Small intestine (tissue), 7 donors: ENCODE results near the gene DNAJC3. TPM values are rescaled to one million over a fixed set of nuclear protein-coding genes. Genes with fewer than 3 reads are reported as not detected.
"Not testable (repeated sequence)": the region's sequence is repeated elsewhere in the genome, so short reads cannot be mapped to it uniquely, and the experiment has no call there.

Source experiments
- DNase-seq, 2 donors: peaks; one replicate each; pipeline versions ENCODE4 v3.0.0 to v3.0.0-alpha.2; 2013
- FAIRE-seq: peaks from 2 replicates; lab custom pipeline; 2012; peaks lifted over from hg19 to GRCh38; lab: Jason Lieb, UNC
- H3K27ac ChIP-seq, 3 donors: one replicate each; pipeline ENCODE4 v1.5.1; 2013; ENCODE audit warnings: low read length in 2 of 3, mild to moderate bottlenecking in 2 of 3, control low read depth in 1 of 3, inconsistent platforms in 1 of 3, low read depth in 1 of 3, moderate library complexity in 1 of 3
- H3K27me3 ChIP-seq, 3 donors: one replicate each; pipeline ENCODE4 v1.6.1; 2013; ENCODE audit warnings: low read length in 3 of 3, inconsistent platforms in 1 of 3; ENCODE audit not compliant: control insufficient read depth in 3 of 3, insufficient read depth in 3 of 3
- H3K36me3 ChIP-seq, 3 donors: one replicate each; pipeline ENCODE4 v1.6.1; 2013; ENCODE audit warnings: low read length in 3 of 3, inconsistent platforms in 1 of 3, low read depth in 1 of 3, mild to moderate bottlenecking in 1 of 3, moderate library complexity in 1 of 3; ENCODE audit not compliant: control insufficient read depth in 3 of 3, insufficient read depth in 2 of 3
- H3K4me1 ChIP-seq, 3 donors: one replicate each; pipeline ENCODE4 v1.6.1; 2013; ENCODE audit warnings: low read length in 2 of 3, inconsistent platforms in 1 of 3, low read depth in 1 of 3, mild to moderate bottlenecking in 1 of 3, moderate library complexity in 1 of 3; ENCODE audit not compliant: control insufficient read depth in 3 of 3, insufficient read depth in 2 of 3
- H3K4me3 ChIP-seq, 3 donors: one replicate each; pipeline ENCODE4 v1.5.1; 2013; ENCODE audit warnings: low read length in 3 of 3, control low read depth in 1 of 3, inconsistent platforms in 1 of 3, low read depth in 1 of 3, mild to moderate bottlenecking in 1 of 3, moderate library complexity in 1 of 3
- H3K9me3 ChIP-seq, 2 donors: one replicate each; pipeline ENCODE4 v1.6.1; 2013; ENCODE audit warnings: low read depth in 1 of 2, low read length in 1 of 2; ENCODE audit not compliant: control insufficient read depth in 2 of 2, insufficient read depth in 1 of 2
- WGBS, 3 donors: extraction: QIAGEN DNeasy Blood & Tissue Kit; methylation state at CpG; one replicate each; pipeline ENCODE4 v1.1.7; 2013; 5-methylcytosine and 5-hydroxymethylcytosine counted together
- polyA plus RNA-seq, 4 donors: library from polyadenylated mRNA; stranded (reverse) in 3 of 4; unstranded in 1 of 4; fragments of 200-250 nt in 3 of 4; fragments of 120-200 nt in 1 of 4; gene quantifications; one replicate each; pipeline versions ENCODE4 v1.2.1 to v1.2.3, GENCODE V29; 2013
- donor health status: healthy with polysubstance abuse.
- donor health status: control.
- donor health status: control.
- donor health status: Bipolar disorder and iron deficiency.
- donor health status: healthy.

The DNAJC3 gene
- polyA plus RNA-seq, 4 donors: 8.7 to 50.3 (median 19.3) TPM

DNA sequence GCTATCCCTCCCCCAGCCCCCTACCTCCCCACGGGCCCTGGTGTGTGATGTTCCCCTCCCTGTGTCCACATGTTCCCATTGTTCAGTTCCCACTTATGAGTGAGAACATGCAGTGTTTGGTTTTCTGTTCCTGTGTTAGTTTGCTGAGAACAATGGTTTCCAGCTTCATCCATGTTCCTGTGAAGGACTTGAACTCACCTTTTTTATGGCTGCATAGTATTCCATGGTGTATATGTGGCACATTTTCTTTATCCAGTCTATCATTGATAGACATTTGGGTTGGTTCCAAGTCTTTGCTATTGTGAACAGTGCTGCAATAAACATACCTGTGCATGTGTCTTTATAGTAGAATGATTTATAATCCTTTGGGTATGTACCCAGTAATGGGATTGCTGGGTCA, 105.0 kb downstream of the DNAJC3 start:
- not testable (repeated sequence) for H3K9me3 ChIP-seq, H3K27ac ChIP-seq, FAIRE-seq, H3K4me1 ChIP-seq, DNase-seq, H3K27me3 ChIP-seq, H3K4me3 ChIP-seq
- 97 to 100% (median 100%) methylated on average over 1 of the region's 1 CpG for WGBS, 3 donors
- H3K36me3 ChIP-seq: peaks cover 1 to 19% (median 13%) of the 10 kb centered on the region in 3 donors

DNA sequence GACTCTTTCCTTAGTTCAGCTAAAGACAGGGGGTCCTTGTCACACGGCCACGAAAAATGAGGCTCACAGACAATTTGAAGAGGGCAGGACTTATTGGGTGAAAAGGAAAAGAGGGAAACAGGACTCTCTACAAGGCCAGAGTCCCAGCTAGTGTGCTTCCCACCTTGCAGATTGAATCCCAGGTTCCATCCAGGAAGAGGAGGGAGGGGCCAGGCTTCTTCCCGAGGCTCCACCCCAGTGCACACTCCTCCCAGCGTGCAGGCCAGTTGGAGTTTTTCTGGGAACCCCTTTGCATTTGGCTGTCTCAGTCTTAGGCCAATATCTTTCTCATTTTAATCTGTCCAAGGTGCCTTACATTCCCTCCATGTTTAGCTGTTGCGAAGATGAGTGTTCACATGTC, 106.8 kb downstream of the DNAJC3 start:
- no peaks in the 10 kb centered on the region for H3K4me1 ChIP-seq
- no peak overlapping the region for H3K4me3 ChIP-seq
- no peaks in the 10 kb centered on the region for H3K27me3 ChIP-seq
- no peak for FAIRE-seq
- 81 to 91% (median 89%) methylated on average over 5 of the region's 5 CpGs for WGBS, 3 donors
- H3K9me3 ChIP-seq: no peaks in the 10 kb centered on the region
- peaks cover 10 to 29% (median 16%) of the 10 kb centered on the region in 3 donors for H3K36me3 ChIP-seq
- DNase-seq: no peak
- no peak overlapping the region for H3K27ac ChIP-seq

DNA sequence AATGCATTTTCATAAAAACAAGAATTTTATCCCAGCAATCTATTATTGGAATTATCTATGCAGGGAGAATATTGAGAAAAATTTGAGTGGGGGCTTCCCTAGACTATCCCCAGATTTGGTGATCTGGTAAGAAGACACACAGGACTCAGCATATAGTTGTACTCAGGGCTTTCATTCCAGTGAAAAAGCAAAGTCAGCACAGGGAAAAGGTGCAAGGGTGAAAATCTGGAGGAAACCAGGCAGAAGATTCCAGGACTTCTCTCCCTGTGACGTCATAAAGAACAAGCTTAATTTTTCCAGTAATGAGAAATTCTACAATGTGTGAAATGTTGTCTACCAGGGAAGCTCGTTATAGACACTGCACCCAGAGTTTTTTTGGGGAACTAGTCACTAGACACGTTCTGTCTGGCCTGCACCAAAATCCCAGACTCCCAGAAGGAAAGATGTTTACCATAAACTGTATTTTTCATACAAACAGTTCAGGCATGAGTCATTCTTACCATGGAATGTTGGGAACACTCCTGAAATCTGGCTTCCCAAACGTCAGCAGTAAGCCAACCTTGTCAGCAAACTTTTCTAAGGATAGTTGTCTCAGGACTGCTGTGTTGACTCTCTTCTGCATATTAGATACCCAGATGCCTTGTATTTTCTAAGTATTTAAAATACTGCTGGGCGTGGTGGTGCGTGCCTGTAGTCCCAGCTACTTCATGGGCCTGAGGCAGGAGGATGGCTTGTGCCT, 107.4 kb downstream of the DNAJC3 start:
- H3K36me3 ChIP-seq: peaks cover 11 to 31% (median 16%) of the 10 kb centered on the region in 3 donors
- 70 to 90% (median 86%) methylated on average over 6 of the region's 6 CpGs for WGBS, 3 donors
- no peaks in the 10 kb centered on the region for H3K9me3 ChIP-seq
- H3K27me3 ChIP-seq: no peaks in the 10 kb centered on the region
- peak in 1 of 2 donors; percentile 10 for DNase-seq
- H3K27ac ChIP-seq: no peak overlapping the region
- no peak overlapping the region for H3K4me3 ChIP-seq
- H3K4me1 ChIP-seq: no peaks in the 10 kb centered on the region
- FAIRE-seq: no peak

DNA sequence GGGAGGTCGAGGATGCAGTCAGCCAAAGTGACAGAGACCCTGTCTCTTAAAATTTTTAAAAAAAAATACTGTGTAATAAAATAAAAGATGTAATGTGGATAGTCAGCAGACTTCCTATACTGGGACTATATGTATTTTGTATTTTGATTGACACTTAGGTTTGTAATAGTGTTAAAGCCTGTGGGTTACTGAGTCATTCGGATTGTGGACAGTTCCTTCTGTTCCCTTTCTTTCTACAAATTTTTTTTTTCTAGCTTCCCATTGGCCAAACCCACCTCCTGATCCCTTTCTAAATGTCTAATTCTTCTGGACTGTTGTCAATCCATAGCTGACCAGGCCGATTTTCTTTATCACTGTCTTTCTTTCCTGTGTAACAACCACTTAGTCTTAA, 108.0 kb downstream of the DNAJC3 start:
- Histone ChIP-seq H3K4me3 (no peak overlapping the region), H3K27me3 (no peaks in the 10 kb centered on the region), H3K9me3 (no peaks in the 10 kb centered on the region), H3K4me1 (no peaks in the 10 kb centered on the region), H3K36me3 (peaks cover 11 to 31% (median 16%) of the 10 kb centered on the region in 3 donors), H3K27ac (no peak overlapping the region)
- 77 to 81% (median 78%) methylated on average over 3 of the region's 3 CpGs for WGBS, 3 donors
- DNase-seq (no peak), FAIRE-seq (no peak)

DNA sequence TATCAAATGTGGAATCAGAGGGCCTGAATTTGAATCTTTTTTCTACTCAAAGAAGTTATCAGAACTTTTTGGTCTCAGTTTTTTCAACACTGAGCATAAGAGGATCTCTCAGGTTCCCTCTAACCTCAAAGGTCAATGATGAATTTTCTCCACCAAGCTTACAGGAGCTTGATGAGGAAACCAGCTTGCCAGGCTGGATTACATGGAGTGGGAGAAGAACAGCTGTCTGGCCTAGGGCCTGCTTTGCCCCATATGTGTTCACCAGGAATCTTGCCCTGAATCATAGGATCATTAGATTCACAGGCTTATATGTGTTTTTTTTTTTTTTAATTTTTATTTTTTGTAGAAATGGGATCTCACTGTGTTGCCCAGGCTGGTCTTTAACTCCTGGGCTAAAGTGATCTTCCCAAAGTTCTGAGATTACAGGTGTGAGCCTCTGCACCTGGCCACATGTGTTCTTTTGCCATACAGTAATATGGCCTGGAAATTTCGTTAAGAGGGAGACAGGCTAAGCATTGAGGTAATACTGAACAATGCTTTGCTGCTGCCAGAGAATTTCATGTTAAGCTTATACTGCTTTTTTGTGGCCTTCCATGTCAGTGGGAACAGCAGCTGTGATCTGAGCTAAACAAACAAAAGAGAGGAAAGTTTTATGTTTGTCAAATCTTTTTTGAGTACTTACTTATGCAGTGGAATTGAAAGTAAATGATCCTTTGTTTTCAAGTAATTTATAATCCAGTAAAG, 110.6 kb downstream of the DNAJC3 start:
- no peak for DNase-seq
- no peaks in the 10 kb centered on the region for H3K4me1 ChIP-seq
- no peak overlapping the region for H3K4me3 ChIP-seq
- no peak overlapping the region for H3K27ac ChIP-seq
- H3K27me3 ChIP-seq: no peaks in the 10 kb centered on the region
- H3K36me3 ChIP-seq: peaks cover 15 to 28% (median 22%) of the 10 kb centered on the region in 3 donors
- FAIRE-seq: no peak
- 39 to 58% (median 43%) methylated on average over 1 of the region's 1 CpG for WGBS, 3 donors
- H3K9me3 ChIP-seq: no peaks in the 10 kb centered on the region

DNA sequence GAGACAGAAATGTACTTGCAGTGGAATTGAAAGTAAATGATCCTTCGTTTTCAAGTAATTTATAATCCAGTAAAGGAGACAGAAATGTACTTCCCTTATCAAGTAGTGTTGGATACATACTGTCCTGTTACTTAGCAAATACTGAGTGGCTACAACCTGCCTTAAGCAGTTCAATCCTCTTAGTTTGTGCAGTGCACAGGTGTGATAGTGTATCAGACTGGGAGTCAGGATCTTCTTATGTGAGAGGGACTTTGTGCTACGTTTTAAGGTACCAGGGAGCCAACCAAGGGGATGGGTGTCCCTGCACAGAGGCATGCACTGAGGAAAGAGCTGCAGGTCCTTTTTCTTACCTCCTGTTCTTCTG, 111.1 kb downstream of the DNAJC3 start:
- FAIRE-seq: no peak
- Histone ChIP-seq H3K4me3 (no peak overlapping the region), H3K9me3 (no peaks in the 10 kb centered on the region), H3K4me1 (no peaks in the 10 kb centered on the region), H3K27me3 (no peaks in the 10 kb centered on the region), H3K27ac (no peak overlapping the region), H3K36me3 (peaks cover 15 to 32% (median 26%) of the 10 kb centered on the region in 3 donors)
- 46 to 53% (median 51%) methylated on average over 2 of the region's 2 CpGs for WGBS, 3 donors
- peak; percentile 3 to 6 for DNase-seq

DNA sequence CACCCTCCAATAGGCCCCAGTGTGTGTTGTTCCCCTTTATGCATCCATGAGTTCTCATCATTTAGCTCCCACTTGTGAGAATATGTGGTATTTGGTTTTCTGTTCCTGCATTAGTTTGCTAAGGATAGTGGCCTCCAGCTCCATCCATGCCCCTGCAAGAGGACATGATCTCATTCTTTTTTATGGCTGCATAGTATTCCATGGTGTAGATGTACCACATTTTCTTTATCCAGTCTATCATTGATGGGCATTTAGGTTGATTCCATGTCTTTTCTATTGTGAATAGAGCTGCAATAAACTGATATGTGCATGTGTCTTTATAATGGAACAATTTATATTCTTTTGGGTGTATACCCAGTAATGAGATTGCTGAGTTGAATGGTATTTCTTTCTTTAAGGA, 112.4 kb downstream of the DNAJC3 start:
- DNase-seq, H3K27me3 ChIP-seq, H3K4me3 ChIP-seq, H3K27ac ChIP-seq, H3K4me1 ChIP-seq, H3K9me3 ChIP-seq, FAIRE-seq: not testable (repeated sequence)
- peaks cover 15 to 36% (median 30%) of the 10 kb centered on the region in 3 donors for H3K36me3 ChIP-seq

DNA sequence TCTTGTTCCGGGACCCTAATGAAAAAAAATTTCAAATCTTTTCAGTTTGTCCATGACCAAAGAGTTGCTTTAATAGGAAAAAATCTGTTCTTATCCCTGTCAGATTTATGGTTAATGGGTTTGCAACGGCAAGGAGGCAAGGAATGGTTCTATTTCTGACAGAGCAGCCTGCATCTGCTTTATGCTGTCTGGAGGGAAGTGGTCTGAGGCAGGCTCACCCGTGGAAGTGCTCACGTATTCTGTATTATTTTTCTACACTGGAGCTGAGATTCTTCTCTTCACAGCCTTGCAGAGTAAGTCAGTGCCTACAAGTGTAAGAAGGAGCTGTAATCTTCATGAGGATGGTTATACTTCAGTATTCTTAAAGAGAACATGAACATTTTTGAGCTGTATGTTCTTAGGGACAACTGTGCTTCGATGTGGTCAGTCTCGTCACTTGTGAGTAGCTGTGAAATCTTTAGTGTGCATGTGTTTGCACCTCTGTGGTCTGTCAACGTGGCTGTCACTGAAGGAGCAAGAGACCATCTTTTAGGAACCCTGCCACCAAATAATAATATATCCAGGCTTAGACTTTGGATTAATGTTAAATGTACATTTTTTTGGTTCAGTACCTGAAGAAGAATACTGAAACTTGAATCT, 114.3 kb downstream of the DNAJC3 start:
- WGBS, 3 donors: 91 to 92% (median 92%) methylated on average over 7 of the region's 7 CpGs
- H3K9me3 ChIP-seq: no peaks in the 10 kb centered on the region
- FAIRE-seq: no peak
- no peaks in the 10 kb centered on the region for H3K4me1 ChIP-seq
- H3K27me3 ChIP-seq: no peaks in the 10 kb centered on the region
- H3K27ac ChIP-seq: no peak overlapping the region
- no peak overlapping the region for H3K4me3 ChIP-seq
- DNase-seq: no peak
- H3K36me3 ChIP-seq: peaks cover 15 to 29% (median 25%) of the 10 kb centered on the region in 3 donors
